ENCODE results near the gene PPP3CA.
A peak's percentile ranks its signal among the peaks of the same experiment; 100 is the strongest.
"Not testable (repeated sequence)": the region's sequence is repeated elsewhere in the genome, so short reads cannot be mapped to it uniquely, and the experiment has no call there.

PPP3CA gene

GRCh38 chr4:101208171-101208570 lies 139.2 kb downstream of the PPP3CA start:
- DNase-seq (ENCODE audit: low read depth), result no peak

- DNase-seq (ENCODE audit: low read depth), result peak; percentile 10
Measured at GRCh38 chr4:101205916-101206315, 141.4 kb downstream of the PPP3CA start.

GRCh38 chr4:101201421-101201820 lies 145.9 kb downstream of the PPP3CA start:
- no peak for DNase-seq (ENCODE audit: low read depth)

GRCh38 chr4:101200561-101200960 lies 146.8 kb downstream of the PPP3CA start:
- no peak for DNase-seq (ENCODE audit: low read depth)

GRCh38 chr4:101199507-101200285 lies 147.6 kb downstream of the PPP3CA start:
- no peak for DNase-seq (ENCODE audit: low read depth)

- DNase-seq (ENCODE audit: low read depth), result no peak
Measured at GRCh38 chr4:101198682-101199339, 148.5 kb downstream of the PPP3CA start.

GRCh38 chr4:101197350-101197749 lies 150.0 kb downstream of the PPP3CA start:
- no peak for DNase-seq (ENCODE audit: low read depth)

- DNase-seq (ENCODE audit: low read depth), result no peak
Measured at GRCh38 chr4:101192244-101192643, 155.1 kb downstream of the PPP3CA start.

- no peak for DNase-seq (ENCODE audit: low read depth)
Measured at GRCh38 chr4:101191302-101192098, 155.8 kb downstream of the PPP3CA start.

- no peak for DNase-seq (ENCODE audit: low read depth)
Measured at GRCh38 chr4:101190751-101191150, 156.6 kb downstream of the PPP3CA start.

- DNase-seq (ENCODE audit: low read depth), result no peak
Measured at GRCh38 chr4:101188906-101189305, 158.4 kb downstream of the PPP3CA start.

- no peak for DNase-seq (ENCODE audit: low read depth)
Measured at GRCh38 chr4:101187841-101188240, 159.5 kb downstream of the PPP3CA start.

GRCh38 chr4:101186567-101187184 lies 160.7 kb downstream of the PPP3CA start:
- no peak for DNase-seq (ENCODE audit: low read depth)

GRCh38 chr4:101184668-101185067 lies 162.7 kb downstream of the PPP3CA start:
- DNase-seq (ENCODE audit: low read depth), result no peak

- DNase-seq (ENCODE audit: low read depth), result no peak
Measured at GRCh38 chr4:101183666-101184373, 163.5 kb downstream of the PPP3CA start.

GRCh38 chr4:101183221-101183620 lies 164.1 kb downstream of the PPP3CA start:
- DNase-seq (ENCODE audit: low read depth), result no peak

- not testable (repeated sequence) for DNase-seq (ENCODE audit: low read depth)
Measured at GRCh38 chr4:101182688-101183087, 164.6 kb downstream of the PPP3CA start.

GRCh38 chr4:101178731-101179130 lies 168.6 kb downstream of the PPP3CA start:
- DNase-seq (ENCODE audit: low read depth), result no peak

- no peak for DNase-seq (ENCODE audit: low read depth)
Measured at GRCh38 chr4:101177154-101177553, 170.2 kb downstream of the PPP3CA start.

GRCh38 chr4:101175896-101176676 lies 171.2 kb downstream of the PPP3CA start:
- DNase-seq (ENCODE audit: low read depth), result no peak
